ENCODE measurements around the gene GSC2. TPM values are rescaled to one million over a fixed set of nuclear protein-coding genes. Genes with fewer than 3 reads are reported as not detected.
A peak's percentile ranks its signal among the peaks of the same experiment; 100 is the strongest.

The GSC2 gene
- total and polyA plus RNA-seq, 9 of the 15 experiments (the other 6 are each of a cell fraction or from before 2014, with no cell fraction given): not detected

GRCh38 chr22:19122752-19123492 is 27.2 kb downstream of the GSC2 start (continued):
- no peak for TF ChIP-seq MYC (IDR thresholded peaks at IDR 0.05; ENCODE audit: low read depth, low read length)
- TF ChIP-seq MYC (CRISPR knock-in tag; IDR thresholded peaks at IDR 0.05; ENCODE audit: borderline replicate concordance, low read depth): peak; percentile 92; the same call in 1 of the 2 replicates
- no peak for TF ChIP-seq TAF7 (tag; IDR thresholded peaks at IDR 0.05)
- TF ChIP-seq RERE (CRISPR knock-in tag; IDR thresholded peaks at IDR 0.05; ENCODE audit: borderline replicate concordance): no peak
- 0 out of 2 replicates have a peak, but pooled peaks have one; percentile 50 for TF ChIP-seq DPF2 (IDR thresholded peaks at IDR 0.05)
- peak; percentile 47; the same call in 1 of the 2 replicates for TF ChIP-seq HES1 (IDR thresholded peaks at IDR 0.05; ENCODE audit: low read depth)
- TF ChIP-seq ZEB2 (IDR thresholded peaks at IDR 0.05): 0 out of 2 replicates have a peak, but pooled peaks have one; percentile 33
- peak in 1 of 2 experiments; percentile 75 for TF ChIP-seq AFF1 (IDR thresholded peaks at IDR 0.05; ENCODE audit: low read depth in 1 of 2, partially characterized antibody in 2 of 2)
- 0 out of 2 replicates have a peak, but pooled peaks have one; percentile 29 for TF ChIP-seq HOXB6 (CRISPR knock-in tag; IDR thresholded peaks at IDR 0.05; ENCODE audit: borderline replicate concordance)
- TF ChIP-seq MED1 (CRISPR knock-in tag; IDR thresholded peaks at IDR 0.05; ENCODE audit: borderline replicate concordance): no peak
- peak in 1 of 2 experiments; percentile 13; a peak in 1 of 4 replicates for TF ChIP-seq RCOR1 (IDR thresholded peaks at IDR 0.05; ENCODE audit: borderline replicate concordance in 1 of 2, low read depth in 2 of 2, low read length in 2 of 2)
- 0 out of 2 replicates have a peak, but pooled peaks have one; percentile 54 for TF ChIP-seq FOXO4 (CRISPR knock-in tag; IDR thresholded peaks at IDR 0.05)
- peak in 1 of 2 experiments; percentile 78; a peak in 1 of 4 replicates for TF ChIP-seq TBL1XR1 (IDR thresholded peaks at IDR 0.05; ENCODE audit: low read length in 2 of 2)
- peak; percentile 10 for TF ChIP-seq POU5F1 (IDR thresholded peaks at IDR 0.05; ENCODE audit: borderline replicate concordance, low read depth, low read length, partially characterized antibody)
- TF ChIP-seq HLTF (IDR thresholded peaks at IDR 0.05): peak; percentile 78; the same call in 1 of the 2 replicates

Measured in K562 (cell line).